Activated CD8-positive, alpha-beta memory T cell treated with anti-CD3 and anti-CD28 coated beads, Interleukin-2, amount 10 ng/mL, durations not matched to agents 7 days and 5 days (primary cell): ENCODE results near the gene ATRN. TPM values are rescaled to one million over a fixed set of nuclear protein-coding genes. Genes with fewer than 3 reads are reported as not detected.

Source experiments
- ATAC-seq: fragments of 150-1000 bp; cut with Tn5 transposase; one replicate; pipeline ENCODE4 v1.10.0; 2021; ENCODE audit warnings: moderate library complexity
- CTCF ChIA-PET: fragments of 350-600 bp; sonication (Branson Sonifier 250); formaldehyde crosslinking; loops from one replicate; lab custom pipeline; 2021; ENCODE audit warnings: antibody characterized with exemption; lab: Charles Lee
- DNase-seq: peaks from one replicate; pipeline ENCODE4 v3.0.0-alpha.2; 2020
- H3K27ac Mint-ChIP-seq: one replicate; pipeline ENCODE4 v1.8.0; 2021; ENCODE audit warnings: mild to moderate bottlenecking, mixed read lengths
- H3K27me3 Mint-ChIP-seq: one replicate; pipeline ENCODE4 v1.8.0; 2021; ENCODE audit warnings: mixed read lengths
- H3K36me3 Mint-ChIP-seq: one replicate; pipeline ENCODE4 v1.8.0; 2021; ENCODE audit warnings: mild to moderate bottlenecking, mixed read lengths
- H3K4me1 Mint-ChIP-seq: one replicate; pipeline ENCODE4 v1.8.0; 2021; ENCODE audit warnings: mixed read lengths
- H3K4me3 Mint-ChIP-seq: one replicate; pipeline ENCODE4 v1.8.0; 2021; ENCODE audit warnings: mild to moderate bottlenecking, moderate library complexity, mixed read lengths
- H3K9me3 Mint-ChIP-seq: one replicate; pipeline ENCODE4 v1.8.0; 2022; ENCODE audit warnings: low read depth, mixed read lengths
- total RNA-seq, 2 experiments: library from RNA; stranded (reverse); gene quantifications; one replicate each; pipeline ENCODE4 v1.2.3, GENCODE V29; 2021

Gene ATRN
- total RNA-seq, 2 experiments from 2014 or later: 8.1 to 9.0 TPM

GRCh38 chr20:3692706-3693294 is 222.0 kb downstream of the ATRN start:
- ATAC-seq (no peak), DNase-seq (no peak)
- H3K4me1 Mint-ChIP-seq: no peaks in the 10 kb centered on the region
- no peaks in the 10 kb centered on the region for H3K36me3 Mint-ChIP-seq
- CTCF ChIA-PET: interaction anchor here (1.3 to 8.7 kb wide), 3 partner anchors 16 to 18 kb away, joined by 3 to 46 read pairs (median 9); no protein-coding TSS in a partner anchor
- H3K9me3 Mint-ChIP-seq: no peaks in the 10 kb centered on the region
- H3K27me3 Mint-ChIP-seq: no peaks in the 10 kb centered on the region
- no peak overlapping the region for H3K4me3 Mint-ChIP-seq
- H3K27ac Mint-ChIP-seq: no peak overlapping the region

GRCh38 chr20:3693376-3693775 is 222.6 kb downstream of the ATRN start:
- Mint-ChIP-seq H3K4me1 (no peaks in the 10 kb centered on the region), H3K36me3 (no peaks in the 10 kb centered on the region), H3K27ac (no peak overlapping the region), H3K4me3 (no peak overlapping the region), H3K9me3 (no peaks in the 10 kb centered on the region), H3K27me3 (no peaks in the 10 kb centered on the region)
- no peak for ATAC-seq
- CTCF ChIA-PET: interaction anchor here (1.3 to 8.7 kb wide), 3 partner anchors 16 to 17 kb away, joined by 3 to 46 read pairs (median 6); no protein-coding TSS in a partner anchor
- no peak for DNase-seq

- H3K4me1 Mint-ChIP-seq: no peaks in the 10 kb centered on the region
- H3K27ac Mint-ChIP-seq: no peak overlapping the region
- ATAC-seq (no peak), DNase-seq (no peak)
- H3K4me3 Mint-ChIP-seq: no peak overlapping the region
- no peaks in the 10 kb centered on the region for H3K36me3 Mint-ChIP-seq
- H3K9me3 Mint-ChIP-seq: no peaks in the 10 kb centered on the region
- CTCF ChIA-PET: interaction anchor here (0.7 to 8.7 kb wide), 5 partner anchors 14 to 131 kb away, joined by 3 to 46 read pairs (median 4); no protein-coding TSS in a partner anchor
- H3K27me3 Mint-ChIP-seq: no peaks in the 10 kb centered on the region
These were observed 224.0 kb downstream of the ATRN start for GRCh38 chr20:3694864-3695263.

- Mint-ChIP-seq H3K27me3 (no peaks in the 10 kb centered on the region), H3K27ac (no peak overlapping the region), H3K36me3 (no peaks in the 10 kb centered on the region), H3K4me3 (no peak overlapping the region), H3K4me1 (no peaks in the 10 kb centered on the region), H3K9me3 (no peaks in the 10 kb centered on the region)
- ATAC-seq (no peak), DNase-seq (no peak)
- CTCF ChIA-PET: interaction anchor here (0.7 to 8.7 kb wide), 5 partner anchors 8 to 45 kb away, joined by 3 to 46 read pairs (median 5); no protein-coding TSS in a partner anchor
These were observed 225.4 kb downstream of the ATRN start for GRCh38 chr20:3696200-3696599.

GRCh38 chr20:3696745-3697587 is 226.1 kb downstream of the ATRN start:
- no peak overlapping the region for H3K27ac Mint-ChIP-seq
- no peaks in the 10 kb centered on the region for H3K27me3 Mint-ChIP-seq
- H3K9me3 Mint-ChIP-seq: no peaks in the 10 kb centered on the region
- ATAC-seq (no peak), DNase-seq (no peak)
- no peaks in the 10 kb centered on the region for H3K36me3 Mint-ChIP-seq
- CTCF ChIA-PET: interaction anchor here (0.7 to 8.7 kb wide), 5 partner anchors 9 to 46 kb away, joined by 3 to 46 read pairs (median 5); no protein-coding TSS in a partner anchor
- no peak overlapping the region for H3K4me3 Mint-ChIP-seq
- H3K4me1 Mint-ChIP-seq: no peaks in the 10 kb centered on the region

GRCh38 chr20:3697588-3698305 is 226.9 kb downstream of the ATRN start:
- CTCF ChIA-PET: interaction anchor here (1.0 to 8.7 kb wide), 4 partner anchors 9 to 46 kb away, joined by 3 to 46 read pairs (median 7); no protein-coding TSS in a partner anchor
- Mint-ChIP-seq H3K36me3 (no peaks in the 10 kb centered on the region), H3K4me3 (no peak overlapping the region), H3K27me3 (no peaks in the 10 kb centered on the region), H3K27ac (no peak overlapping the region), H3K4me1 (no peaks in the 10 kb centered on the region), H3K9me3 (no peaks in the 10 kb centered on the region)
- ATAC-seq: no peak
- DNase-seq: no peak

GRCh38 chr20:3698591-3699001 is 227.8 kb downstream of the ATRN start:
- CTCF ChIA-PET: interaction anchor here (2.7 to 8.7 kb wide), 2 partner anchors 12 to 22 kb away, joined by 11 to 46 read pairs; no protein-coding TSS in a partner anchor
- no peaks in the 10 kb centered on the region for H3K4me1 Mint-ChIP-seq
- no peaks in the 10 kb centered on the region for H3K36me3 Mint-ChIP-seq
- no peaks in the 10 kb centered on the region for H3K9me3 Mint-ChIP-seq
- ATAC-seq: no peak
- no peak overlapping the region for H3K4me3 Mint-ChIP-seq
- DNase-seq: no peak
- H3K27me3 Mint-ChIP-seq: no peaks in the 10 kb centered on the region
- no peak overlapping the region for H3K27ac Mint-ChIP-seq

GRCh38 chr20:3699037-3699436 is 228.2 kb downstream of the ATRN start:
- Mint-ChIP-seq H3K36me3 (no peaks in the 10 kb centered on the region), H3K27me3 (no peaks in the 10 kb centered on the region), H3K9me3 (no peaks in the 10 kb centered on the region), H3K27ac (no peak overlapping the region), H3K4me3 (no peak overlapping the region), H3K4me1 (no peaks in the 10 kb centered on the region)
- CTCF ChIA-PET: interaction anchor here (2.7 to 8.7 kb wide), 2 partner anchors 11 to 23 kb away, joined by 11 to 46 read pairs; no protein-coding TSS in a partner anchor
- ATAC-seq: no peak
- DNase-seq: no peak

Other genes with a start within 250 kb of the ATRN start
- 1 to 10 TPM; 5.4 to 6.0 TPM for gene SLC4A11, start 231.8 kb upstream of the ATRN start, total RNA-seq
- 1 to 10 TPM; 4.4 to 5.2 TPM for gene DNAAF9, start 63.3 kb upstream of the ATRN start, total RNA-seq
- not detected for gene GFRA4, start 192.4 kb downstream of the ATRN start, total RNA-seq
- not detected for gene ADAM33, start 211.0 kb downstream of the ATRN start, total RNA-seq
- not detected for gene SIGLEC1, start 241.6 kb downstream of the ATRN start, total RNA-seq